ENCODE measurements around the gene FBXW10. TPM values are rescaled to one million over a fixed set of nuclear protein-coding genes. Genes with fewer than 3 reads are reported as not detected.
A peak's percentile ranks its signal among the peaks of the same experiment; 100 is the strongest.
"Not testable (repeated sequence)": the region's sequence is repeated elsewhere in the genome, so short reads cannot be mapped to it uniquely, and the experiment has no call there.

Gene FBXW10
- total RNA-seq, 1 donor from 2014 or later, result 0.24 TPM

DNA sequence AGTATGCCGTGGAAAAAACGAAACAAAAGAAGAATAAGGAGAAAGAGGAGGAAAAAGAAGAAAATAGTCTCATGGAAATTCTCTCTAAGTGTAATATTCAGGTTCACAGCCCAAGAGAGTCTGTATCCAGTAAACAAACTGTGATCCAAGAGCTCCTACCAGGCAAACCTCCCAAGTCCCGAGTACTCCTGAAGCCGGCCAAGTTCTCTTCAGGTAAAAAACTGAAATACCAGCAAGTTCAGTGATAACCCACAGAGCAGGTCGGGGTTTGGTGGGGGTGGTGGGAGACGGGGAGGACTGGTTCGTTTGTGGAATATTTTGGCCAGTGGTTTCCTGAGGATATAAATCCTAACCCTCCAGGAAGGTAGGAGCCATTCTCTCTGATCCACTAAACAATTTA, 28.6 kb downstream of the FBXW10 start:
- Histone ChIP-seq H3K36me3 (no peaks in the 10 kb centered on the region), H2AFZ (replicated peaks) (no peak overlapping the region), H3K79me2 (ENCODE audit: low read depth) (no peaks in the 10 kb centered on the region), H3K27ac (no peak overlapping the region), H3K4me3 (no peak overlapping the region), H3K9me3 (ENCODE audit: low read depth) (no peaks in the 10 kb centered on the region), H3K27me3 (no peaks in the 10 kb centered on the region), H3K9ac (no peak overlapping the region), H3F3A (ENCODE audit: low read depth) (no peaks in the 10 kb centered on the region), H3K4me2 (no peak overlapping the region), H3K4me1 (peaks cover 11% of the 10 kb centered on the region), H4K20me1 (ENCODE audit: low read depth) (no peaks in the 10 kb centered on the region)
- H3K4me1 Mint-ChIP-seq, result peaks cover 14% of the 10 kb centered on the region
- TF ChIP-seq EZH2 (IDR thresholded peaks at IDR 0.05), result no peak
- TF ChIP-seq EZH2phosphoT487 (IDR thresholded peaks at IDR 0.05), result no peak
- no peak for TF ChIP-seq CTCF (IDR thresholded peaks at IDR 0.05)
- H3K27me3 Mint-ChIP-seq (ENCODE audit: insufficient read depth, low read depth), result no peaks in the 10 kb centered on the region
- H3K27ac Mint-ChIP-seq, result no peak overlapping the region
- H3K4me3 Mint-ChIP-seq, result no peak overlapping the region
- H3K36me3 Mint-ChIP-seq, result no peaks in the 10 kb centered on the region
- no peak for DNase-seq (ENCODE audit: low spot score)
- H3K9me3 Mint-ChIP-seq, result no peaks in the 10 kb centered on the region

DNA sequence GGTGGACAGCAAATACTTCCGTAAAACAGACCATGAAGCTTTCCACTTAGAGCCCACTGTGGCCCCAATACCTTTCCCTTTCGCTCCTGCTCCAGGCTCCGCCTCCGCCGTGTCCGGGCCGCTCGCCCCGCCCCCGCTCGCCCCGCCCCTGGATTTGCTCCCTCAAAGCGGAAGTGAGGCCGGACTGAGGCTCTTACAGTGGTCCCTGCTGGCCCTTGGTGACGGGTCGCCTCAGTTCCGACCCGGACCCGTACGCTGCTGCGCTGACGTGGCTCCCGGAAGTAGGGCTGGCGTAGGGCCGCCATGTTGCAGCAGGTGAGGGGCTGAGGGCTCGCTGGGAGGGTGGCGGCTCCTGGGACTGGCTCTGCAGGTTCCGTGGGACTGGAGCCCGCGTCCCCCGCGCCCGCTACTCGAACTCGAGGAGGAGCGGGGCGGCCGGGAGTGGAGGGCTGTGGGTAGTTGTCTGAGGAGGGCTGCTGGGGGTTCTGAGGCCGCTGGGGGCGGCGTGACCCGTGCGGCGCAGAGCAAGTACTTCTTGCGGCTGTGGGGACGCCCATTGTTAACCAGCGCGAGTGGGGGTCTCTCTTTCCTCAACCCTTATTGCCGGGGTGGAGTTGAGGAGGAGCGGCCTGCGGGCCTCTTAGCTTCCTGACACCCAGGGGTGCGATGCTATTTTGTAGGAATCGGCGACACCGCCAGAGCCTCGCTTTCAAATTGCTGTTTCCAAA, 37.3 kb downstream of the FBXW10 start, which contains the start of gene TVP23B:
Gene TVP23B (plus strand): TSS at position 193 of the 728 bp plus-strand sequence. CDS start 111 bp downstream, at position 304.
- Histone ChIP-seq H3K79me2 (ENCODE audit: low read depth) (peaks cover 36% of the 10 kb centered on the region), H3K4me2 (peak within 1 kb of the TSS; percentile 79), H3K9ac (peak within 1 kb of the TSS; percentile 58), H3K4me3 (peak within 1 kb of the TSS; percentile 68)
- not testable (repeated sequence) for H3K4me1 ChIP-seq; H3K27me3 Mint-ChIP-seq (ENCODE audit: insufficient read depth, low read depth); H3K36me3 ChIP-seq; H4K20me1 ChIP-seq (ENCODE audit: low read depth); H3K9me3 ChIP-seq (ENCODE audit: low read depth); H3K27me3 ChIP-seq; H2AFZ ChIP-seq (replicated peaks); H3K36me3 Mint-ChIP-seq; H3K9me3 Mint-ChIP-seq; H3K4me1 Mint-ChIP-seq; H3K27ac ChIP-seq; H3F3A ChIP-seq (ENCODE audit: low read depth)
- peak within 1 kb of the TSS; percentile 94 for H3K4me3 Mint-ChIP-seq
- H3K27ac Mint-ChIP-seq, result peak within 1 kb of the TSS; percentile 93
- peak; percentile 97 for DNase-seq (ENCODE audit: low spot score)

DNA sequence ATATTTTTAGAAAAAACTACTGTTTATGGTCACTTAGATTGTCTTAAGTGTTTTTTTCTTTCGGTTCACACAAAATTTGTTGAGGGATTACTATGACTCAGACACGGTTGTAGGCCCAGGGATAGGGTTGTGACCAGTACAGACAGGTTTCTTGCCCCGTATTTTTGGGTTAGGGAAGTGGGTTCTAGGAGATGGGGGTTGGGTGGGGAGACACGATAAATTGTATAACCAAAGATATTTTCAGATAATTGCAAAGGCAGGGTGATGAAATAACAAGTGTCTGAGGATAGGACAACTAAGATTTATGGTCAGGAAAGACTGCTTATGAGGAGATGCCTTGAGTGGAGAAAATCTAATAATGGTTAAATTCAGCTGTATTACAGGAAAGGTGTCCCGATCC, 38.0 kb downstream of the FBXW10 start:
- H3K4me1 Mint-ChIP-seq; H3K36me3 ChIP-seq; H3K9me3 ChIP-seq (ENCODE audit: low read depth); H3K9ac ChIP-seq; H3K27ac Mint-ChIP-seq; H3K4me1 ChIP-seq; H3K27me3 ChIP-seq; H3K27me3 Mint-ChIP-seq (ENCODE audit: insufficient read depth, low read depth); H2AFZ ChIP-seq (replicated peaks); DNase-seq (ENCODE audit: low spot score); H3K36me3 Mint-ChIP-seq; H3K27ac ChIP-seq; H3K9me3 Mint-ChIP-seq; H3F3A ChIP-seq (ENCODE audit: low read depth); H4K20me1 ChIP-seq (ENCODE audit: low read depth): not testable (repeated sequence)
- peak overlapping the region; percentile 68 for H3K4me3 ChIP-seq
- H3K4me2 ChIP-seq, result peak overlapping the region; percentile 79
- H3K79me2 ChIP-seq (ENCODE audit: low read depth), result peaks cover 36% of the 10 kb centered on the region
- H3K4me3 Mint-ChIP-seq, result peak overlapping the region; percentile 80

DNA sequence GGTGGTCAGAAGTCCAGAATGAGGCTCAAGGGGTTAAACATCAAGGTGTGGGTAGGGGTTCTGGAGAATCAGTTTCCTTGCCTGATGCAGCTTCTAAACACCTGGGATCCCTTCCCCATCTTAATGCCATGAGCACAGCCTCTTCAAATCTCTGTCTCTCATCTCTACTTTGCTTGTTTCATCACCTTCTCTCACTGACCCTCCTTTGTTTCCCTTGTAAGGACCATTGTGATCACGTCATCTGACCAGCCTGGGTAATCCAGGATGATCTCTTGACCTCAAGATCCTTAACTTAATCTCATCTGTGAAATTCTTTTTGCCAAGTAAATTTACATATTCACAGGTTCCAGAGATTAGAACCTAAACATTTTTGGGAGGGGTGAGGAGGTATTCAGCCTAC, 42.1 kb downstream of the FBXW10 start:
- H3K4me2 ChIP-seq, H3K36me3 ChIP-seq: not testable (repeated sequence)
- H3K79me2 ChIP-seq (ENCODE audit: low read depth), result peaks cover 51% of the 10 kb centered on the region

GRCh38 chr17:18786890-18787289, 43.0 kb downstream of the FBXW10 start:
- H3K9ac ChIP-seq; H3K4me3 Mint-ChIP-seq; H3K36me3 ChIP-seq; H3K27me3 Mint-ChIP-seq (ENCODE audit: insufficient read depth, low read depth); H3K27ac Mint-ChIP-seq; DNase-seq (ENCODE audit: low spot score); H3K4me1 Mint-ChIP-seq; H3K9me3 ChIP-seq (ENCODE audit: low read depth); H3K9me3 Mint-ChIP-seq; H4K20me1 ChIP-seq (ENCODE audit: low read depth); H3K4me2 ChIP-seq; H3K27me3 ChIP-seq; H2AFZ ChIP-seq (replicated peaks); H3F3A ChIP-seq (ENCODE audit: low read depth); H3K4me1 ChIP-seq; H3K4me3 ChIP-seq; H3K27ac ChIP-seq: not testable (repeated sequence)
- peaks cover 46% of the 10 kb centered on the region for H3K79me2 ChIP-seq (ENCODE audit: low read depth)
- H3K36me3 Mint-ChIP-seq, result peaks cover 15% of the 10 kb centered on the region

More for the DNA sequence above, 42.1 kb downstream of the FBXW10 start:
- not testable (repeated sequence) for H3K4me3 Mint-ChIP-seq; H3K27ac Mint-ChIP-seq; H3K4me1 ChIP-seq; H3K27ac ChIP-seq; H2AFZ ChIP-seq (replicated peaks); H3K4me1 Mint-ChIP-seq; H3K4me3 ChIP-seq; H3K27me3 ChIP-seq; H3K9ac ChIP-seq; H4K20me1 ChIP-seq (ENCODE audit: low read depth); H3K9me3 ChIP-seq (ENCODE audit: low read depth); H3K27me3 Mint-ChIP-seq (ENCODE audit: insufficient read depth, low read depth); H3K9me3 Mint-ChIP-seq; H3F3A ChIP-seq (ENCODE audit: low read depth)
- peak; percentile 43 for DNase-seq (ENCODE audit: low spot score)
- H3K36me3 Mint-ChIP-seq, result peaks cover 15% of the 10 kb centered on the region

Measured in neural progenitor cell (in vitro differentiated cells).